ENCODE results near the gene DNAJA4.

DNAJA4 gene

DNA sequence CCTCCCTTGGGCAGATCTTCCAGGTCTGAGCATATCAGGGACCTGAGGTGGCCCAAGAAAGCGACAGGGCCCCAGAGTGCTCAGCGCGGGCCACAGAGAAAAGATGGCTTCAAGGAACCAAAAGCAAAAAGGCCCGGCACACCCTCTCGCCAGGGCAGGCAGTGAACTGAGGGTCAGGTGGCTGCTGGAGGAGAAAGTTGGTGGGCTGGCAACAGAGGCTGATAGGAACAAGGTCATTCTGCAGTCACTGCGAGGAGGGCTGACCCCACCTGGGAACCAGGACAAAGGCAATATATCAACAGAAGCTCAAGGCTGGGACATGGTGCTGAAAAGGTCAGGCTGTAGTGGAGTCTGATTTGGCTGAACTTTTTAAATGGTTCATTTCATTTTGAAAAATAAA, 27.2 kb upstream of the DNAJA4 start:
- DNase-seq (no peak), ATAC-seq (ENCODE audit: insufficient read depth, low read depth) (no peak)
- H3K4me1 ChIP-seq (ENCODE audit: insufficient read depth, low read length) = no peaks in the 10 kb centered on the region
- no peak overlapping the region for H2AFZ ChIP-seq (ENCODE audit: low read depth, low read length)
- no peak overlapping the region for H3K4me2 ChIP-seq (ENCODE audit: insufficient read depth, low read length)
- no peak for TF ChIP-seq EZH2 (IDR thresholded peaks at IDR 0.05; ENCODE audit: borderline replicate concordance, low read depth, low read length, severe bottlenecking)
- TF ChIP-seq, protein P1, sequence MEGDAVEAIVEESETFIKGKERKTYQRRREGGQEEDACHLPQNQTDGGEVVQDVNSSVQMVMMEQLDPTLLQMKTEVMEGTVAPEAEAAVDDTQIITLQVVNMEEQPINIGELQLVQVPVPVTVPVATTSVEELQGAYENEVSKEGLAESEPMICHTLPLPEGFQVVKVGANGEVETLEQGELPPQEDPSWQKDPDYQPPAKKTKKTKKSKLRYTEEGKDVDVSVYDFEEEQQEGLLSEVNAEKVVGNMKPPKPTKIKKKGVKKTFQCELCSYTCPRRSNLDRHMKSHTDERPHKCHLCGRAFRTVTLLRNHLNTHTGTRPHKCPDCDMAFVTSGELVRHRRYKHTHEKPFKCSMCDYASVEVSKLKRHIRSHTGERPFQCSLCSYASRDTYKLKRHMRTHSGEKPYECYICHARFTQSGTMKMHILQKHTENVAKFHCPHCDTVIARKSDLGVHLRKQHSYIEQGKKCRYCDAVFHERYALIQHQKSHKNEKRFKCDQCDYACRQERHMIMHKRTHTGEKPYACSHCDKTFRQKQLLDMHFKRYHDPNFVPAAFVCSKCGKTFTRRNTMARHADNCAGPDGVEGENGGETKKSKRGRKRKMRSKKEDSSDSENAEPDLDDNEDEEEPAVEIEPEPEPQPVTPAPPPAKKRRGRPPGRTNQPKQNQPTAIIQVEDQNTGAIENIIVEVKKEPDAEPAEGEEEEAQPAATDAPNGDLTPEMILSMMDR (IDR thresholded peaks at IDR 0.05; ENCODE audit: borderline replicate concordance, extremely low read depth, low read length, poor library complexity, severe bottlenecking) = no peak
- H4K20me1 ChIP-seq (ENCODE audit: insufficient read depth, low read length) = no peaks in the 10 kb centered on the region
- H3K4me3 ChIP-seq (ENCODE audit: low read depth in 1 of 2, low read length in 2 of 2) = no peak overlapping the region
- no peak overlapping the region for H3K27ac ChIP-seq (ENCODE audit: low read length)
- no peaks in the 10 kb centered on the region for H3K79me2 ChIP-seq (ENCODE audit: insufficient read depth, low read length)
- H3K9me3 ChIP-seq (ENCODE audit: insufficient read depth, low read length, severe bottlenecking) = no peaks in the 10 kb centered on the region
- peaks cover 3% of the 10 kb centered on the region for H3K27me3 ChIP-seq (ENCODE audit: insufficient read depth, low read length, poor library complexity)
- H3K9ac ChIP-seq (ENCODE audit: low read depth, low read length) = no peak overlapping the region
- no peaks in the 10 kb centered on the region for H3K36me3 ChIP-seq (ENCODE audit: insufficient read depth, low read length)

DNA sequence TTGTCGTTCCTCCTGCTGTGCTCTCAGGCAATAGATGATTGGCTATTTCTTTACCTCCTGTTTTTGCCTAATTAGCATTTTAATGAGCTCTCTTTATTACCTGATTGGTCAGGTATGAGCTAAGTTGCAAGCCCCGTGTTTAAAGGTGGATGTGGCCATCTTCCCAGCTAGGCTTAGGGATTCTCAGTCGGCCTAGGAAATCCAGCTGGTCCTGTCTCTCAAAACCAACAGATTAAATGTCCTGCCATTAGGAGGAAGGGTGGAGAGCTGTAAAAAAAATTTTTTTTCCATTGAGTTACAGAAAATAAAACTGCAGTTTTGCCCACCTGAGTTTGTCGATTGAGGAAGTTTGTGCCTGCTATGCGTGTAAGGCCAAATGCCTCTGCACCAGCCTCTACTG, 24.6 kb upstream of the DNAJA4 start:
- Histone ChIP-seq H3K9ac (ENCODE audit: low read depth, low read length) (no peak overlapping the region), H3K9me3 (ENCODE audit: insufficient read depth, low read length, severe bottlenecking) (no peaks in the 10 kb centered on the region)

DNA sequence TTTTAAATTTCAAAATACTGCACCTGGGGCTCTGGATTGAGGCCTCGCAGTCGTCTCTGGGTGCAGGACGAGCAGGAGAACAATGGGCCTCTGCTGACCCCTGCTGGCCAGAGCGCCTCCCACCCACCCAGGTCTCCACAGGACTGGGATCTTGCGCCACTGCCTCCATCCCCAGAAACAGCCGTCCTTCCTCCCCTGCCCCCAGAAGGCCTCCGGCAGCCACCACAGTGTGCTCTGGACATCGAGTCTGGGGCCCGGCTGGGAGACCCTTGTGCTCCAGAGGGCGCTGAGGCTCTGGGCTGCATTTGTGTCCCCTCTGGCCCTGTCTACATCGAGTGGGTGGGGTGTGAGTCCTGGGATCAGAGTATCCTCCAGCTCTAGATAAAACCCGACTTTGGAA, 23.3 kb upstream of the DNAJA4 start:
- H3K4me1 ChIP-seq (ENCODE audit: insufficient read depth, low read length) = no peaks in the 10 kb centered on the region
- peak; percentile 82 for DNase-seq
- no peak overlapping the region for H3K9ac ChIP-seq (ENCODE audit: low read depth, low read length)
- no peak overlapping the region for H3K4me2 ChIP-seq (ENCODE audit: insufficient read depth, low read length)
- no peaks in the 10 kb centered on the region for H4K20me1 ChIP-seq (ENCODE audit: insufficient read depth, low read length)
- H3K27me3 ChIP-seq (ENCODE audit: insufficient read depth, low read length, poor library complexity) = no peaks in the 10 kb centered on the region
- no peak overlapping the region for H2AFZ ChIP-seq (ENCODE audit: low read depth, low read length)
- H3K9me3 ChIP-seq (ENCODE audit: insufficient read depth, low read length, severe bottlenecking) = no peaks in the 10 kb centered on the region
- ATAC-seq (ENCODE audit: insufficient read depth, low read depth) = peak; percentile 99
- no peak overlapping the region for H3K4me3 ChIP-seq (ENCODE audit: low read depth in 1 of 2, low read length in 2 of 2)
- no peak overlapping the region for H3K27ac ChIP-seq (ENCODE audit: low read length)
- no peaks in the 10 kb centered on the region for H3K79me2 ChIP-seq (ENCODE audit: insufficient read depth, low read length)
- TF ChIP-seq, protein P1 (IDR thresholded peaks at IDR 0.05; ENCODE audit: borderline replicate concordance, extremely low read depth, low read length, poor library complexity, severe bottlenecking) = peak; percentile 82
- TF ChIP-seq EZH2 (IDR thresholded peaks at IDR 0.05; ENCODE audit: borderline replicate concordance, low read depth, low read length, severe bottlenecking) = no peak
- H3K36me3 ChIP-seq (ENCODE audit: insufficient read depth, low read length) = no peaks in the 10 kb centered on the region

More for the DNA sequence above, 24.6 kb upstream of the DNAJA4 start:
- TF ChIP-seq, protein P1 (IDR thresholded peaks at IDR 0.05; ENCODE audit: borderline replicate concordance, extremely low read depth, low read length, poor library complexity, severe bottlenecking) = no peak
- TF ChIP-seq EZH2 (IDR thresholded peaks at IDR 0.05; ENCODE audit: borderline replicate concordance, low read depth, low read length, severe bottlenecking) = no peak
- H3K4me2 ChIP-seq (ENCODE audit: insufficient read depth, low read length) = no peak overlapping the region
- no peaks in the 10 kb centered on the region for H4K20me1 ChIP-seq (ENCODE audit: insufficient read depth, low read length)
- H3K27me3 ChIP-seq (ENCODE audit: insufficient read depth, low read length, poor library complexity) = peaks cover 3% of the 10 kb centered on the region
- no peak for ATAC-seq (ENCODE audit: insufficient read depth, low read depth)
- H3K79me2 ChIP-seq (ENCODE audit: insufficient read depth, low read length) = no peaks in the 10 kb centered on the region
- H3K4me3 ChIP-seq (ENCODE audit: low read depth in 1 of 2, low read length in 2 of 2) = no peak overlapping the region
- no peaks in the 10 kb centered on the region for H3K36me3 ChIP-seq (ENCODE audit: insufficient read depth, low read length)
- H3K4me1 ChIP-seq (ENCODE audit: insufficient read depth, low read length) = no peaks in the 10 kb centered on the region
- H3K27ac ChIP-seq (ENCODE audit: low read length) = no peak overlapping the region
- no peak for DNase-seq
- no peak overlapping the region for H2AFZ ChIP-seq (ENCODE audit: low read depth, low read length)

GRCh38 chr15:78242128-78242527, 22.2 kb upstream of the DNAJA4 start:
- Histone ChIP-seq H3K4me1 (ENCODE audit: insufficient read depth, low read length) (no peaks in the 10 kb centered on the region), H3K27ac (ENCODE audit: low read length) (no peak overlapping the region), H3K9me3 (ENCODE audit: insufficient read depth, low read length, severe bottlenecking) (no peaks in the 10 kb centered on the region), H3K4me3 (ENCODE audit: low read depth in 1 of 2, low read length in 2 of 2) (no peak overlapping the region), H3K27me3 (ENCODE audit: insufficient read depth, low read length, poor library complexity) (no peaks in the 10 kb centered on the region), H3K4me2 (ENCODE audit: insufficient read depth, low read length) (no peak overlapping the region), H2AFZ (ENCODE audit: low read depth, low read length) (no peak overlapping the region), H3K9ac (ENCODE audit: low read depth, low read length) (no peak overlapping the region), H4K20me1 (ENCODE audit: insufficient read depth, low read length) (no peaks in the 10 kb centered on the region), H3K36me3 (ENCODE audit: insufficient read depth, low read length) (no peaks in the 10 kb centered on the region), H3K79me2 (ENCODE audit: insufficient read depth, low read length) (no peaks in the 10 kb centered on the region)
- ATAC-seq (ENCODE audit: insufficient read depth, low read depth) (no peak), DNase-seq (peak; percentile 24)
- no peak for TF ChIP-seq EZH2 (IDR thresholded peaks at IDR 0.05; ENCODE audit: borderline replicate concordance, low read depth, low read length, severe bottlenecking)
- TF ChIP-seq, protein P1 (IDR thresholded peaks at IDR 0.05; ENCODE audit: borderline replicate concordance, extremely low read depth, low read length, poor library complexity, severe bottlenecking) = peak; percentile 63

Measured in DND-41 (cell line).